ENCODE data around the gene CCNQ. TPM values are rescaled to one million over a fixed set of nuclear protein-coding genes. Genes with fewer than 3 reads are reported as not detected.

Gene CCNQ
- total and polyA plus RNA-seq, 2 of the 8 experiments (the other 6 are each of a cell fraction or from before 2014, with no cell fraction given) = 16.6 to 32.1 TPM

DNA sequence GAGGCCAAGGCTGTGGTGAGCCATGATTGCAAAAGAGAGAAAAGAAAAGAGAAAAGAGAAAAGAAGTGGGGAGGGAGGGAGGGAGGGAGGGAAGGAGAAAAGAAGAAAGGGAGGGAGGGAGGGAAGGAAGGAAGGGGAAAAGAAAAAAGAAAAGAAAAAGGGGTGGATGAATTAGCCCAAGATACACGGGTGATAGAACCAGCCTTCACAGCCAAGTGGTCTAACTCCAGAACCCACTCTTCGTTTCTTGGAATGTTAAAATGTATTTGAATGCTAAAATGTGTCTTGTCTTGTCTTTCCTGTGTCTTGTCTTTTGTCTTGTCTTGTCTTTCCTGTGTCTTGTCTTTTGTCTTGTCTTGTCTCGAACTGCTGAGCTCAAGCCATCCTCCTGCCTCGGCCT, 13.1 kb downstream of the CCNQ start:
- ChIA-PET CTCF (ENCODE audit: partially characterized antibody) (interaction anchor here (0.7 to 2.1 kb wide), 2 partner anchors 46 to 556 kb away, joined by 5 to 6 read pairs; no protein-coding TSS in a partner anchor), POLR2A (ENCODE audit: partially characterized antibody) (interaction anchor here (0.6 to 1.3 kb wide), 2 partner anchors 14 to 31 kb away, joined by 3 read pairs; no protein-coding TSS in a partner anchor)
- H3K27me3 ChIP-seq (replicated peaks in 1 of 4; ENCODE audit: control insufficient read depth in 3 of 4, extremely low read depth in 1 of 4, insufficient read depth in 3 of 4, low read length in 3 of 4) = no peaks in the 10 kb centered on the region
- no peak overlapping the region for H3K4ac ChIP-seq (replicated peaks; ENCODE audit: insufficient read length, low read depth, low read length)
- no peak overlapping the region for H3K4me2 ChIP-seq (ENCODE audit: insufficient read depth in 1 of 2, low read depth in 2 of 2, low read length in 2 of 2)
- no peak overlapping the region for H2AK5ac ChIP-seq (ENCODE audit: low read depth, low read length)
- no peak overlapping the region for H2BK15ac ChIP-seq (ENCODE audit: low read length)
- H3K36me3 ChIP-seq (ENCODE audit: control insufficient read depth in 2 of 4, insufficient read depth in 4 of 4, low read length in 3 of 4) = 0 out of 8 replicates have a peak, but pooled peaks cover 0 to 4% (median 0%) of the 10 kb centered on the region in 4 experiments
- no peaks in the 10 kb centered on the region for H3K23me2 ChIP-seq (ENCODE audit: low read depth, low read length)
- no peak overlapping the region for H3K56ac ChIP-seq (replicated peaks; ENCODE audit: insufficient read length, low read depth, low read length)
- TF ChIP-seq POLR2A (IDR thresholded peaks at IDR 0.05; ENCODE audit: control extremely low read depth in 1 of 2, low read depth in 2 of 2, low read length in 2 of 2) (no peak), ASH2L (IDR thresholded peaks at IDR 0.05; ENCODE audit: low read length) (no peak), JUND (IDR thresholded peaks at IDR 0.05; ENCODE audit: low read length) (no peak), CEBPB (IDR thresholded peaks at IDR 0.05; ENCODE audit: low read depth, low read length) (no peak), TBP (IDR thresholded peaks at IDR 0.05; ENCODE audit: low read depth, low read length) (no peak), CHD2 (IDR thresholded peaks at IDR 0.05; ENCODE audit: low read length) (no peak), RBBP5 (IDR thresholded peaks at IDR 0.05; ENCODE audit: borderline replicate concordance, low read depth, low read length) (no peak), CREB1 (IDR thresholded peaks at IDR 0.05) (no peak), EZH2 (IDR thresholded peaks at IDR 0.05; ENCODE audit: low read depth, low read length, severe bottlenecking) (no peak), EP300 (IDR thresholded peaks at IDR 0.05; ENCODE audit: borderline replicate concordance in 1 of 2, low read depth in 2 of 2, low read length in 2 of 2) (no peak)
- TF ChIP-seq, protein P1, sequence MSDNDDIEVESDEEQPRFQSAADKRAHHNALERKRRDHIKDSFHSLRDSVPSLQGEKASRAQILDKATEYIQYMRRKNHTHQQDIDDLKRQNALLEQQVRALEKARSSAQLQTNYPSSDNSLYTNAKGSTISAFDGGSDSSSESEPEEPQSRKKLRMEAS (IDR thresholded peaks at IDR 0.05) = no peak
- TF ChIP-seq, protein P2, sequence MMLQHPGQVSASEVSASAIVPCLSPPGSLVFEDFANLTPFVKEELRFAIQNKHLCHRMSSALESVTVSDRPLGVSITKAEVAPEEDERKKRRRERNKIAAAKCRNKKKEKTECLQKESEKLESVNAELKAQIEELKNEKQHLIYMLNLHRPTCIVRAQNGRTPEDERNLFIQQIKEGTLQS (IDR thresholded peaks at IDR 0.05; ENCODE audit: insufficient read depth, low read depth, low read length) = no peak
- no peak overlapping the region for H3K27ac ChIP-seq (ENCODE audit: low read depth, low read length)
- H3K18ac ChIP-seq (ENCODE audit: extremely low read depth, low read length) = no peak overlapping the region
- H4K91ac ChIP-seq (replicated peaks; ENCODE audit: insufficient read length, low read length) = no peak overlapping the region
- no peak overlapping the region for H3K23ac ChIP-seq (ENCODE audit: insufficient read length)
- H3K4me3 ChIP-seq (ENCODE audit: extremely low read depth in 1 of 4, insufficient read depth in 2 of 4, low read depth in 3 of 4, low read length in 4 of 4) = no peak overlapping the region
- no peak for DNase-seq (ENCODE audit: low read depth in 1 of 2, low spot score in 2 of 2)
- H3K9me3 ChIP-seq (ENCODE audit: insufficient read depth in 2 of 2, low read depth in 1 of 2, low read length in 1 of 2) = no peaks in the 10 kb centered on the region
- H4K5ac ChIP-seq (ENCODE audit: insufficient read length, low read depth, low read length) = no peak overlapping the region
- 86% methylated on average over 2 of the region's 4 CpGs; no CpG with 5 or more reads in 1 of the 2 experiments for WGBS, 2 experiments (ENCODE audit: extremely low coverage in 1 of 2, insufficient coverage in 1 of 2, insufficient read length in 1 of 2, insufficient replicate concordance in 2 of 2, low coverage in 1 of 2, low lambda C conversion rate in 2 of 2, missing lambda C conversion rate in 1 of 2)
- H3K9ac ChIP-seq (replicated peaks in 1 of 4; ENCODE audit: extremely low read depth in 1 of 4, low read depth in 3 of 4, low read length in 3 of 4) = no peak overlapping the region
- no peak overlapping the region for H2BK5ac ChIP-seq (ENCODE audit: low read depth, low read length)
- H3K4me1 ChIP-seq (replicated peaks in 1 of 4; ENCODE audit: control insufficient read depth in 3 of 4, insufficient read depth in 4 of 4, low read length in 3 of 4) = peaks cover 0 to 5% (median 0%) of the 10 kb centered on the region in 4 experiments; a peak in 2 of 7 replicates
- H2AFZ ChIP-seq (ENCODE audit: low read length) = no peak overlapping the region
- H3K79me2 ChIP-seq (ENCODE audit: control insufficient read depth in 1 of 2, insufficient read depth in 2 of 2, low read length in 2 of 2) = no peaks in the 10 kb centered on the region
- no peak for FAIRE-seq
- H3K14ac ChIP-seq (ENCODE audit: insufficient read length) = no peak overlapping the region
- no peak overlapping the region for H4K8ac ChIP-seq (ENCODE audit: extremely low read depth, insufficient read depth, low read length)
- H3K79me1 ChIP-seq (ENCODE audit: low read depth, low read length) = no peaks in the 10 kb centered on the region
- H2BK20ac ChIP-seq (ENCODE audit: low read length) = no peak overlapping the region
- no peak overlapping the region for H2BK120ac ChIP-seq (replicated peaks; ENCODE audit: low read depth, low read length)
- no peaks in the 10 kb centered on the region for H4K20me1 ChIP-seq (replicated peaks in 1 of 2; ENCODE audit: control insufficient read depth in 1 of 2, insufficient read depth in 2 of 2, low read length in 2 of 2)
- no peak overlapping the region for H2BK12ac ChIP-seq (ENCODE audit: low read depth, low read length)

Data from H1 (cell line).